NCI-H82 treated with DMSO at 0.1 percent for 48 hours (cell line): ENCODE data around the gene RPS6KC1.
"Not testable (repeated sequence)": the region's sequence is repeated elsewhere in the genome, so short reads cannot be mapped to it uniquely, and the experiment has no call there.

Source experiments
- DNase-seq: peaks from one replicate; lab custom pipeline; 2025; ENCODE audit not compliant: unreplicated experiment; lab: John Stamatoyannopoulos, UW

The RPS6KC1 gene

GRCh38 chr1:213054142-213054541, 3.1 kb downstream of the RPS6KC1 start:
- DNase-seq: no peak

- DNase-seq: no peak
These were observed 3.9 kb downstream of the RPS6KC1 start for GRCh38 chr1:213054733-213055591.

GRCh38 chr1:213055767-213056166, 4.7 kb downstream of the RPS6KC1 start:
- no peak for DNase-seq

DNA sequence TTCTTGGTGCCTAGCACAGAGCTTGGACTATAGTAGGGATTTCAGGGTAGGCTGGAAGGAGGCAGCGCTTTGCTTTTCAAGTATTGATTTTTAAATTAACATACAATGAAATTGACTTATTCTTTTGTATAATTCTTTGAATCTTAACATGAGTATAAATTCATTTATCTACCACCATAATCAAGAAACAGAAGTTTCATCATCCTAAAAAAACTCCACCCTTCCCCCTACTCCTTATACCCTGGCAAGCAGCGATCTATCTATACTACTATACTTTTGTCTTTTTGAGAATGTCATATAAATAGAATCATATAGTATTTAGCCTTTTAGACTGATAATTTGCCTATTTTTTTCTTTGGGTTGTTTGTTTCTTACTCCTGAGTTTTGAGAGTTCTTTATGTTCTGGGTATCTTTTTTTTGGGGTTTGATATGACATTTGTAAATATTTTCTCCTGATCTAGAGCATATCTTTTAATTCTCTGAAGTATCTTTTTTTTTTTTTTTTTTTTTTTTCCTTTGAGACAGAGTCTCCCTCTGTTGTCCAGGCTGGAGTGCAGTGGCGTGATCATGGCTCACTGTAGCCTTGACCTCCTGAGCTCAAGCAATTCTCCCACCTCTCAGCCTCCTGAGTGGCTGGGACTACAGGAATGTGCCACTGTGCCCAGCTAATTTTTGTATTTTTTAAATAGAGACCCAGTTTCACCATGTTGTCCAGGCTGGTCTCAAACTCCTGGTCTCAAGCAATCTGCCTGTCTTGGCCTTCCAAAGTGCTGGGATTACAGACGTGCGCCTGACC, 6.4 kb downstream of the RPS6KC1 start:
- no peak for DNase-seq

DNA sequence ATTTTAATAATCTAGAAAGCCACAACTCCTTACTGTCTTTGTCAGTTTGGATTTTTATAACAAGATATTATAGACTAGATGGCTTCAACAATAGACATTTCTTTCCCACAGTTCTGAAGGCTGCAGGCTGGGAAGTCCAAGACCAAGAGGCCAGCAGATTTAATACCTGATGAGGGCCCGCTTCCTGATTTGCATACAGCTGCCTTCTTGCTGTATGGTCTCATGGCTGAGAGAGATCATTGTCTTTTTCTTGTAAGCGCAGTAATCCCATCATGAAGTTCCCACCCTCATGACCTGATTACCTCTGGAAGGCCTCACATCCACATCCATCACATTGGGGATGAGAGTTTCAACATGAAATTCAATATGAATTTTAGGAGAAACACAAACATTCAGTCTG, 9.8 kb downstream of the RPS6KC1 start:
- no peak for DNase-seq

- no peak for DNase-seq
These were observed 10.2 kb downstream of the RPS6KC1 start for GRCh38 chr1:213061263-213061662.

DNA sequence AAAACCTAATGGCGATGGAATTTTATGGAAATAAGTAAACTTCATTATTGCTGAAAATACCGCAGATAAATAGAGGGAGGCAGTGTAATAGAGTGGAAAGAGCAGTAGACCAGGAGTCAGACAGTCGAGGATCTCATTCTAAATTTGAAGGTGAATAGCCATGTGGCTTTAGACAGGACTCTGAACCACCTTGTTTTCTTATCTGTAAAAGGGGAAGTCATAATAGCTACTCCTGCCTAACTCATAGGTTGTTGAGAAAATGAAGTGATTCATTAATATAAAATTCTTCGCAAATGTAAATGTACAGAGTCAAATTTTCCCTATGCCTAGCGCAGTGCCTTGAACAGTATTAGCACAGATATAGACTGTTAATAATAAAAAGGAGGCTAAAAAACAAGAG, 14.8 kb downstream of the RPS6KC1 start:
- no peak for DNase-seq

DNA sequence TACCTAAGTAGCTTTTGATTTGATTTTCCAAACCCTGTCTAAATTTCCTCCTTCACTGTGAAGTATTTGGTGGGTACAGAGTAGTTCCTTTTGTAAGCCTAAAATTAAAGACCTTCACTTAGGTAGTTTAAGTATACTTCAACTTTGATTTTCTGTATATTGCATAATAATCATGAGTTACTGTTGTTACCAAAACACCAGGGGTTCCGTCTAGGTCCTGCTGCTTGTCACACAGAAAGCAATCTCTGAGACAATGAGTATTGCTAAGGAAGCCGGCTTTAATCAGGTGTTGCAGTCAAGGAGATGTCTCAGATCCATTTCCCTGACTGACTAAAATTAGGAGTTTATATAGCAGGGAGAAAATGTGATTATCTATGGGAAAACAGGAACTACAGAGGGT, 15.3 kb downstream of the RPS6KC1 start:
- DNase-seq: no peak

- DNase-seq: no peak
These were observed 16.3 kb downstream of the RPS6KC1 start for GRCh38 chr1:213067352-213067751.

DNA sequence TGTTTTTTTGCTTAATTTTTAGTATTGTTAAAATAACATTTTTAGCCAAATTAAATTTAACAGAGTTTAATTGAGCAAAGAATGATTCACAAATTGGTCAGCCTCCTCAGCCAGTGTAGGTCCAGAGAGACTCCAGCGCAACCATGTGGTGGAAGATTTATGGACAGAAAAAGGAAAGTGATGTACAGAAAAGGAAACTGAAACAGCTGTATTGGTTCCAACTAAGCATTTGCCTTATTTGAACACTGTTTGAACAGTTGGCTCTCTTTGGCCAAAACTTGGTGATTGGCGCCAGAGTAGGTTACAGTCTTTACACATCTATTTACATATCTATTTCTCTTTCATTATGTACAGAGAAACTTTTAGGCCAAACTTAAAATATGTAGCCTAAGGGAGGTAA, 19.4 kb downstream of the RPS6KC1 start:
- no peak for DNase-seq

DNA sequence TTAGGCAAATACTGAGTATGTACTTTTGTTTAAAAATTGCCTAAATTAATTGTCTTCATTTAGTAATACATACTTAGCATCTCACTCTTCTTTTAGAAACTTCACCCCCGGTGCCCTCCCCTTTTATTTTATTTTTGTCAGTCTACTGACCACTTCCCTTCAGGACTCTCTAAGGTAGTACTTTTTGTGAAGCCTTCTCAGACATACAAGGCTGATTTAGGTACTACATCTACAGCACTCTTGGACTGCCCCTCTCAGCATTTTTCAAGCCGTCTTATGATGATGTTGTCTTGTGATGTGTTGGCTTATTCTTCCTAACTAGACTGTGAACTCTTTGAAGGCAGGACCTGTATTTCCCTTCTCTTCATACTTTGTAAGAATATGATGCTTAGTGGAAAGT, 24.7 kb downstream of the RPS6KC1 start:
- DNase-seq: no peak

DNA sequence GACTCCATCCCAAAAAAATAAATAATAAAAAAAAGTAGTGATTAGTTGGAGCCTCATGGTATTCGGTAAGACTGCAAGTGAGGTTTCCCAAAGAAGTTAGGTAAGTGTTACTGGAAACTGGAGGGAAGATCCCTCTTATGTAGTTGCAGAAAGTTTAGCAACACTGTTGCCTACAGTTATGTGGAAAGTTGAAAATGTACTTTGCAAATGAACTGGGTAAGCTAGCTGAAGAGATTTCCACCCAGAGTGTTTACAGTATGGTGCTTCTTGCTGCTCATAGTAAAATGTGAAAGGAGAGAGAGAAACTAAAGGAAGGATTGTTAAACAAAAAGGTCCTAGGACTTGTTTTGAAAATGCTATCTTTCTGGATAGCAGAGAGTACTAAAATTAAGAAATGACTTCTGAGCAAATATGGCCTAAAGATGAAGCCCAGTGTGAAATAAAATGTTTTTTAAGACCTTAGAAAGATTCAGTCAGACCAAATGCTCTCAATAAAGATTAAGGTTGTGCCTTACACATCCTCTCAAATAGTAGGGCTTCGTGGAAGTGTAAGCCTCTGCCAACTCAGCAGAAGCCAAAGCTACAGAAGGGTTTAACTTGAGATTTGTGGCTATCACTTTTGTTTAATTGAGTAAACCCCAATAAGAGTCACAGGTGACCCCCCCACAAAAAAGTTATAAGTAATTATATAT, 31.5 kb downstream of the RPS6KC1 start:
- no peak for DNase-seq

DNA sequence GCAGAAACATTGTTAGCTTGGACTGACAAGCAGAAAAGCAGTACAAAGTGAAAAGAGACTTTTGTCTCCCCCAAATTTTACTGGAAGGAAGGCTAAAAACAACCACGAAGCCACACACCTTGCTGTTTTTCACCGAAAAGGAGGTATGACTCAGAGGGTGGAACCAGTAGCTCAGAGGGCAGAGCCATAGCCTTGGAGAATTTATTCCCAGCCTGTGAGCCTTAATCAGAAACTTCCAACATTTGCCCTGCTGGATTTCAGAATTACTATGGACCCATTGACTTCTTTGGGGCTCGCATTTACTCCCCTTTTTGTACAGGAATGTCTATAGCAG, 32.0 kb downstream of the RPS6KC1 start:
- no peak for DNase-seq

DNA sequence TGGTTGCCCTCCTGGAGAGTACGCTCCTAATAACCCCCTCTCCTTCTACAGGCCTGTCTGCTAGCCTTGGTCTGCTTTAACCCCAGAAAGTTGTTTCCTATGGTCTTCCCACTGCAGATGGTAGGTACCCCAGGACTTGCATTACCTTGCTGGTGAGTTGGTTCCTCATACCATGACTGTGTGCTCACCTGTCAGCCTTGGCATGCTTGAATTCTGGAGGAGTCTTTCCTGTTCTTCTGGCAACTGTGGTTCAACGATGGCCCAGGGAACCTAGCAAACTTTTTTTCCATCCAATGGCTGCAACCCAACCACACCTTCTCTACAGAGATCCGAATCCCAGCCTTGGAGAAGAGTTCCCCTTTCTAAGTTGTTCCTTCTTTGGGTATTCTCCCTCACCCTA, 36.9 kb downstream of the RPS6KC1 start:
- no peak for DNase-seq

DNA sequence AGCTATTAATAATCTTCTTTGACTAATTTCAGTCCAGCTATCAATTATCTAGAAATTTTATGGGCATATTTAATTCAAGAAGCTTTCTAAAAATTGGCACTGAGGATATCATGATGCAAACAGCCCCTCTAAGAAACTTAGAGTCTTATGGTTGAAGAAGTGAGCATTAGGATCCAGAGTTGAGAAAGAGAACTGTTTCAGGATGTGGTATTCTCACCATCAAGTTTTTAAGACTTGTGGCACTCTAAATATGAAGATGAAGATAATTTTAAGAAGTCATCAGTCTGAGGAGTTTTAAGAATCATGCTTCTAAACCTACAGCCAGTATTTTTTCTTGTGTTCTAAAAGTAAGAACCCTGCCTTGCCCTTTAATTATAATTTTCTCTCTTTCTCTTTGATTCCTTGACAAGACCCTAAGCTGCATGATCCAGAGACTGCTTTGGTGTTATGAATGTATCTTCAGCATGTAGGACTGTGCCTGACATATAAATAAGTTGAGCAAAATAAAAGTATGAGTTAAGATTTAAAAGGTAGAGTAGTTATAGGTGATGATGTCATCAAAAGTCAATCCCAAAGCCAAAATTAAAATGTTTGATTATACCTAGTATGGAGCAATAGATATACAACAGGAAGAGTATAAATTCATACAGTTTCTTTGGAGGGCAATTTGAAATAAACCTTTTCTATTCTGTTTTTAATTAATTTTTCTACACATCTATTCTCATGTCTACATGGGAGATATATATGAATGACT, 39.1 kb downstream of the RPS6KC1 start:
- no peak for DNase-seq

DNA sequence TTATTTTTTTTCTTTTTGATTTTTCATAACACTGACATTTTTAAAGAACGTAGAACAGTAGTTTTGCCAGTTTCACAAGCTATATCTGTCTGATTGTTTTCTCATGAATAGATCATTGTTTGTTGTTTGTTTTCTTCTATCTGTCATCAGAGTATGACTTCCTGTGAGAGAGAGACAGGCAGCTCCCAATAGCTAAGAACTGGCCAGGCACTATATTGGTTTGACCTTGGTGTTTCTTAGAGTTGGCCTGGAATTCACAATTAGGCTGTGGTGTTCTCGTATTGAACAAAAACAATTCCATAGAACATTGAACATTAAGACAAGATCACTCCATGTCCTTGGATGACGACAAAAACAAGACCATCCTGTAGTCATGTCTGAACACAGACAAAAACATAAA, 43.4 kb downstream of the RPS6KC1 start:
- DNase-seq: no peak

DNA sequence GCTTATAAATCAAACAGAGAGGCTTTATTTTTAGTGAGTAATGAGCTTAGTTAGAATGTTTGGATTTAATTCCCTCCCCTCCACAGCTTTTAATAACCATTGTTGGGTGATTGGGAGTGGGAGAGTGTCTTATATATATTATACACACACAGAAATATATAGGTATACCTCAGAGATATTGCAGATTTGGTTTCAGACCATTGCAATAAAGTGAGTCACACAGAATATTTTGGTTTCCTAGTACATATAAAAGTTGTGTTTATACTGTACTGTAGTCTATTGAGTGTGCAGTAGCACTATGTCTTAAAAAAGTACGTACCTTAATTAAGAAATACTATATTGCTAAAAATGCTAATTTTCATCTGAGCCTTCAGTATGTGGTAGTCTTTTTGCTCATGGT, 44.4 kb downstream of the RPS6KC1 start:
- no peak for DNase-seq

DNA sequence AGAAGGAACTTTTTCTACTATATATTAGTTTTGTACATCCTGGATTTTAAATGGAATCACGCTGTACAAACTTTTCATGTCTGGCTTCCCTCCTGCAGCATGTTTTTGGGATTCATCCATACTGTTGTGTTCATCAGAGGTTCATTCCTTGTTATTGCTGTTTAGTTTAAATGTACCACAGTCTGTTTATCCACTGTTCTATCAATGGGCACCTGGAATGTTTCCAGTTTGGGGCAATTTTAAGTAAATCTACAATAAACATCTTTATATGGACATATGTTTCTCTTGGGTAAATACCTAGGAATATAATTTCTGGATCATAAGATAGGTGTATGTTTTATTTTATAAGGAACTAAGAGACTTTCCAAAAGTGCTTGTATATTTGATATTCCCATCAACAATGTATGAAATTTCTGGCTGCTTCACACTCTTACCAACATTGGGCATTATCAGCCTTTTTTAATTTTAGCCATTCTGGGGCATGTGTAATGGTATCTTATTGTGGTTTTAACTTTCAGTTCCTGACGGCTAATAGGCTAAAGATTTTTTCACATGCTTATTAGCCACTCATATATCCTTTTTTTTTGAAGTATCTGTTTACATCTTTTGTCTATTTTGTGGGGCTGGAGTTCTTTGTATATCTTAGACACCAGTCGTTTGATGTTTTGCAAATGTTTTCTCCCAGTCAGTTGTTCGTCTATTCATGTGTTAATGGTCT, 48.8 kb downstream of the RPS6KC1 start:
- DNase-seq: no peak

DNA sequence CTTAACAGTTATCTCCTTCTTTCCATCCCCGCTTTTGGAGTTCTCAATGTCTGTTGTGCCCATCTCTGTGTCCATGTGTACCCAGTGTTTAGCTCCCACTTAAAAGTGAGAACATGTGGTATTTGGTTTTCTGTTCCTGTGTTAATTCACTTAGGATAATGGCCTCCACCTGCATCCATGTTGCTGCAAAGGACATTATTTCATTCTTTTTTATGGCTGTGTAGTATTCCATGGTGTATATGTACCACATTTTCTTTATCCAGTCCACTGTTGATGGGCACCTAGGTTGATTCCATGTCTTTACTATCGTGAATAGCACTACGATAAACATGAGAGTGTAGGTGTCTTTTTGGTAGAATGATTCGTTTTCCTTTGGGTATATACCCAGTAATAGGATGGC, 49.5 kb downstream of the RPS6KC1 start:
- DNase-seq: not testable (repeated sequence)
